Head of caudate nucleus (tissue), 42 donors: ENCODE measurements around the gene SUPT5H.

Experiments
- DNase-seq, 42 donors: peaks; one replicate each; pipeline versions ENCODE4 v3.0.0 to v3.0.0-alpha.2; 2020 to 2021; ENCODE audit warnings: mixed read lengths in 7 of 42
- intact Hi-C: fragments of 100-400 bp; cut with DNase I; formaldehyde crosslinking; loops from one replicate; pipeline ENCODE4 v1.15.0; 2022

The SUPT5H gene

DNA sequence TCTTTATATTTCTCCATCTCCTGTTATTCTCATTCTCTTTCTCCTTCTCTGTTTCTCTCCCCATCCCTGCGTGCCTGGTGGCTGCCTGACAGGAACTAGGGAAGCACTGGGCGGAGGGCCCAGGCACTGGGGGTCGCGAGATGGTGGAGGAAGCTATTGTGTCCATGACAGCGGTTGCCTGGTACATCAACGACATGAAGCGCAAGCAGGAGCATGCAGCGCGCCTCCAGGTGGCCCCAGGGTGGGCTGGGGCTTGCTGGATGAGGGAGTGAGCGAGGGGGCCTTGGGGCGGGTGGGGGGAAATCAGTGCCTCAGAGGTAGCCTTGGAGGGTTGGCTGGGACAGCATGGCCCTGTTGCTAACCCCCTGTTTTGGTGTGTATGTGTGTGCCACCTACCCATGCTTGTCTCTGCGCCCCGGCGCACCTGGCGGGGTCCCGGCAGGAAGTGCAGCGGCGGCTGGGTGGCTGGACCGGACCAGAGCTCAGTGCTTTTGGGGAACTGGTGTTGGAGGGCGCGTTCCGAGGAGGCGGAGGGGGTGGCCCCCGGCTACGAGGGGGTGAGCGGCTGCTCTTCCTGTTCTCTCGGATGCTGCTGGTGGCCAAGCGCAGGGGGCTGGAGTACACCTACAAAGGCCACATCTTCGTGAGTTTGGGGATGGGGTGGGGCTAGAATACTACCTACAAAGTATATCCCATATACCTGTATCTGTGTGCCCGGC lies 27.8 kb upstream of the SUPT5H start:
- intact Hi-C loops: no loop called here

DNA sequence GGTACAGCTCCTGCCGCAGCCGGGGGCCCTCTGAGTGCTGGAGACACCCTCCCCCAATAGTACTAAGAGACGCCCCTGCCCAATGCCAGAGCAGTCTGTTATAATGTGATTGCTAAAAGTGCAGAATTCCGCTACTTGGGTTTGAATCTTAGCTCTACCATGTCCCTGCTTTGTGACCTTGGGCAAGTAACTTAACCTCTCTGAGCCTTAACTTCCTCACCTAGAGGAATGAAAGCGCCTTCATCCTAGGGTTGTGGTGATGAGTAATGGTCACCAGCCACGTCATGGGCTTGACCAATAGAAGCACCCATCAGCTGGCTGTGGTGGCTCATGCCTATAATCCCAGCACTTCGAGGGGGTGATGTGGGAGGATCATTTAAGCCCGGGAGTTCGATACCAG lies 26.4 kb upstream of the SUPT5H start:
- DNase-seq: no peak
- intact Hi-C loops: no loop called here

More for the DNA sequence above, 27.8 kb upstream of the SUPT5H start:
- no peak for DNase-seq

DNA sequence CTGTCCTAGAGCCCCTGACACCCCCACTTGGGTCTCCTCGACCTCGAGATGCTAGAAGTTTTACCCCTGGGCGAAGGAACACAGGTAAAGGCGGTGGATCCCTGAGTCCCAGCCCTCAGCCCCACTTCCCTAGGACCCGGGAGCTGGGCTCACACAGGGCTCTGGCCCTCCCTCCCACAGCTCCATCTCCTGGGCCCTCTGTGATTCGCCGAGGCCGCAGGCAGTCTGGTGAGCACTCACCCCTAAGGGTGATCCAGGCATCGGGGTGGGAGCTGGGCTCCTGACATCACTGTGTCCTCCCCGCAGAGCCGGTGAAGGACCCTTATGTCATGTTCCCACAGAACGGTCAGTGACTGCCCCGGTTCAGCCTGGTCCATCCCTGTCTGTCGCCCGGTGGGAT lies 24.6 kb upstream of the SUPT5H start:
- intact Hi-C loops: no loop called here
- DNase-seq: no peak

DNA sequence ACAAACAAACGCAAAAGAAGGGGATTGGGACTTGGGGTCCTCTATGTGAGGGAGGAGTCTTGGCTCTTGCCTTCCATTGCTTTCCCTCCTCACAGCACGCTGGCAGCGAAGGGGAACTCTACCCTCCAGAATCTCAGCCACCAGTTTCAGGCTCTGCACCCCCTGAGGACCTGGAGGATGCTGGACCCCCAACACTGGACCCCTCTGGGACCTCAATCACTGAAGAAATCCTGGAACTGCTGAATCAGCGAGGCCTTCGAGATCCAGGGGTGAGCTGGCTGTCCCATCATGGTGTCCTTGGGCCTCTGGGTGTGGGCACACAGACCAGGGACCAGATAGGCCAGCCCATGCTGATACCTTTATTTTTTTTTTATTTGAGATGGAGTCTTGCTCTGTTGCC lies 23.4 kb upstream of the SUPT5H start:
- no peak for DNase-seq
- intact Hi-C loops: no loop called here

DNA sequence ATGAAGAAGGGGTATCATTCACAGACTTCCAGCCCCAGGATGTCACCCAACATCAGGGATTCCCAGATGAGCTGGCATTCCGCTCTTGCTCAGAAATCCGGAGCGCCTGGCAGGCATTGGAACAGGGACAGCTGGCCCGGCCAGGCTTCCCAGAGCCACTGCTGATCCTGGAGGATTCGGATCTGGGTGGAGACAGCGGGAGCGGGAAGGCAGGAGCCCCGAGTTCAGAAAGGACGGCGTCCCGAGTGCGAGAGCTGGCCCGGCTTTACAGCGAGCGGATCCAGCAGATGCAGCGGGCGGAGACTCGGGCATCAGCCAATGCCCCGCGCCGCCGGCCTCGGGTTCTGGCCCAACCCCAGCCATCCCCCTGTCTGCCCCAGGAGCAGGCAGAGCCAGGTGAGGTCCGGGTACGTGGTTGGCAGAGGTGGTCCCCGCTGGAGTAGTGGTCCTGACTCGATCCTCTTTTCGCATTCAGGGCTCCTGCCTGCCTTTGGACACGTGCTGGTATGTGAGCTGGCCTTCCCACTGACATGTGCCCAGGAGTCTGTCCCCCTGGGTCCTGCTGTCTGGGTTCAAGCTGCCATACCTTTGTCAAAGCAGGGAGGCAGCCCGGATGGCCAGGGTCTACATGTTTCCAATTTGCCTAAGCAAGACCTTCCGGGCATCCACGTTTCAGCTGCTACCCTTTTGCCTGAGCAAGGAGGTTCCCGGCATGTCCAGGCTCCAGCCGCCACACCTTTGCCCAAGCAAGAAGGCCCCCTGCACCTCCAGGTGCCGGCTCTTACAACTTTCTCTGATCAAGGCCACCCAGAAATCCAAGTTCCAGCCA lies 21.9 kb upstream of the SUPT5H start:
- intact Hi-C loops: no loop called here
- no peak for DNase-seq

DNA sequence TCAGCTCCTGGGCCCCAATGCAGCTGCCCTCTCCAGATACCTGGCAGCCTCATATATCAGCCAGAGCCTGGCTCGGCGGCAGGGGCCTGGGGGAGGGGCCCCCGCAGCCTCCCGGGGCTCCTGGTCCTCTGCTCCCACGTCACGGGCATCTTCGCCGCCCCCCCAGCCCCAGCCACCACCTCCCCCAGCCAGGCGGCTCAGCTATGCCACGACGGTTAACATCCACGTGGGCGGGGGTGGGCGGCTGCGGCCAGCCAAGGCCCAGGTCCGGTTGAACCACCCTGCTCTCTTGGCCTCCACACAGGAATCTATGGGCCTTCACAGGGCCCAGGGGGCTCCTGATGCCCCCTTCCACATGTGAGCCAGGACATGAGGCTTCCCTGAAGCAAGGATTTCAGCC lies 20.4 kb upstream of the SUPT5H start:
- intact Hi-C loops: no loop called here
- DNase-seq: no peak

DNA sequence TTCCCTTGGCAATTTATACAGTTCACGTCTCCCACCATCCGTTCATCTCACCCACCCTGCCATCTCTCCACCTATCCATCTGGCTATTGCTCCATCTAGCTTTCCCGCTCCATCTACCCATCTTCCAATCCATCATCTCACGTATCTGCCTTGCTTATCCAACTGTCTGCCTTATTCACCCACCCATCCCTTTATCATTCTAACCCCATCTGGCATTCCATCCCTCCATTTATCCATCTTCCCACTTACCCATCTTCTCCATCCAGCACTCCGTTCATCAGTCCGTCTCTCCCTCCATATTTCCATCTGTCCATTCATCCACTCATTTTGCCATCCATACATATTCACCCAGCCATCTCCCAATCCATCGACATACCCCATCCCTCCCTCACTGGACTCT lies 19.6 kb upstream of the SUPT5H start:
- intact Hi-C loops: no loop called here
- no peak for DNase-seq

DNA sequence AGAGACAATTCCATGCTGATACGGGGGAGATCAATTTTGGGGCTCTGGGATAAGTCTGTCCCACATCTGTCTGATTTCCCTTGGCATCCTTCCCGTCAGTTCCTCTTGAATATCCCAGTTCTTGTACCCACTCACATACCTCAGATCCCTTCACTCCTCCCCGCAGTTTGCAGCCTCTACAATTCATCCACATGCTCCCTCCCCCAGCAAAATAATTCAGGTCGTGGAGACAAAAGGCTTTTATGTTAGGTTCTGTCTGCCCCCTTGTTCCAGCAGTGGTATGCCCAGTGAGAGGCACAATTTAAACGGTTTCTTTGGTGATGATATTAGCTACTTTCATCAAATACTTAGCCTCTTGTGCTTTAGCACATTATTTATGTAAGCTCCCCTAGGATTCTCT lies 19.2 kb upstream of the SUPT5H start:
- no peak for DNase-seq
- intact Hi-C loops: no loop called here

DNA sequence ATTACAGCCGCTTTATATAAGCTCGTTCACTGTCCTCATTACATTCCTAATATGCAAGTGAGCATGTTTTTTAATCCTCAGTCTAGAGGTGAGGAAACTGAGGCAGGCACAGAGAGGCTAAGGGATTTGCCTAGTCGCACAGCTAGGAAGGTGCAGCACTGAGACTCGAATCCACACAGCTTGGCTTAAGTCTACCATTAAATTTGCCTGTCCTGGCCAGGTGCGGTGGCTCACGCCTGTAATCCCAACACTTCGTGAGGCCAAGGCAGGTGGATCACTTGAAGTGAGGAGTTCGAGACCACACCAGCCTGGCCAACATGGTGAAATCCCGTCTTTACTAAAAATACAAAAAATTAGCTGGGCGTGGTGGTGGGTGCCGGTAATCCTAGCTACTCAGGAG lies 17.7 kb upstream of the SUPT5H start:
- intact Hi-C loops: no loop called here
- DNase-seq: no peak

DNA sequence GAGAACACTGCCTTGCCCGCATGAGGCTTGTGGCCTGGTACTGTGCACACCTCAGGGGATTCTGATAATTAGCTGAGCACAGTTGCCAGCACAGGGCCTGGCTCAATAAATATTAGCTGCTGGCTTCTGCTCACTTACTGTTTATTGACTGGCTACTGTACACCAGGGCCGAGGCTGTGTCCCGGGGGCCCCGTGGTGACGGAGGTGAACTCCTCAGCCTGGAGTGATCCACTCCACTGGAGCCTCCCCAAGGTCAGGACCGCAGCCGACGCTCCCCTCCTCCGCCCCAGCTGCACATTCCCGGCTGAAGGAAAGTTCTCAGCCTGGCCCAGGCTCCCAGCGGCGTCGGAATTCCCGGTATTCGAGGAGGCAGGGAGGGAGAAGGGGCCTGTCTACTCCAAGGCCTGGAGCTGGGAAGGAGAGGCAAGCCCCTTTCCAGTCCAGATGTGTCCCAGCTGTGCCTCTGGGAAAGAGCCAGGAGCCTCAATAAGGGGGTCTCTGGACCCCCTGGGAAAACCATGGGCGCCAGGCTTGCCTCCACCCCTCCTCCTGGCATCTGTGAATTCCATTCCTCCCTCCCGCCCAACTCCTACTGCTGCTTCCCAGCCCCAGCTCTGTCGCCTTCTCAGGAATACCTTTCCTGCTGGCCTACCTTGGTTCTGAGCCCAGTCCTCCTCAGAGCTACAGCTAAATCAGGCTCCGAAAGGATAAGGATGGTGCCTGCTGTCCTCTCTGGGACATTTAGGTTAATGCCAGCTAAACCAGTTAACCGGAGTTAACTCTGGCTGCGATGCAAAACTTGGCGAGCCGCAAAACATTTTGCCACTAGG lies 16.9 kb upstream of the SUPT5H start:
- intact Hi-C loops: no loop called here
- no peak for DNase-seq

DNA sequence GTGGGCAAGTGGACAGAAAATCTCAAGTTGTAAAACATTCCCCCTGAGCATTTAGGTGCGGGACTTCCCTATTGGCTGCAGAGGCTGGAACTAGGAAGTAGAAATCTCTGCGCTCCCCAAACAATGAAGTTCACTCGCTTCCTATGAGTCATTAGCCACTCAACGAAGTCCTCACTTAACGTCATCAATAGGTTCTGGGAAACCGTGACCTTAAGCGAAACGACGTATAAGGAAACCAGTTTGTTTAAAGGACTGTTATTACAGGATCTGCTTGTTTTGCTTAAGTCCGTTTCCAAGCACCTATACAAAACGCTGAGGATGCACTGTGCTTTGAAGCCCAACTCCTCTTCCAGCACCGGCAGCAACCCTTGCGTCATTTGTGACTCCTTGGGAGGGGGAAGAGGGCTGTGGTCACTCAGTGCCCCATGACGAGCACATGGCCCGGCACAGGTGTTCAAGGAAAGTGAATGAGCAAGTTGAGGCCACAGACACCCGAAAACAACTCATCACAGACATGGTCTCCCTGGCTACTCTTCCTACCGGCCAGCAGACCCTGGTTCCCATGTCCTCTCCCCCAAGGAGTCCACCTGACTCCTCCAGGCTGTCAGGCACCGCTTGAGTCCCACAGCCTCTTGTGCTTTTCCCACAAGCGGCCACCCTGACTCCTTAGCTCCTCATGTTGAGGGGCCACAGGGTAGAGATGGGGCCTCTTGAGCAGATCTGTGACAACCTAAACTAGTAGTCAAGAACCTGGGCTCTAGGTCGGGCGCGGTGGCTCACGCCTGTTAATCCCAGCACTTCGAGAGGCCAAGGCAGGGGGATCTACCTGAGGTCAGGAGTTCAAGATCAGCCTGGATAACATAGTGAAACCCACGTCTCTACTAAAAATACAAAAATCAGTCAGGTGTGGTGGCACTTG lies 14.4 kb upstream of the SUPT5H start:
- intact Hi-C loops: no loop called here
- DNase-seq: no peak

DNA sequence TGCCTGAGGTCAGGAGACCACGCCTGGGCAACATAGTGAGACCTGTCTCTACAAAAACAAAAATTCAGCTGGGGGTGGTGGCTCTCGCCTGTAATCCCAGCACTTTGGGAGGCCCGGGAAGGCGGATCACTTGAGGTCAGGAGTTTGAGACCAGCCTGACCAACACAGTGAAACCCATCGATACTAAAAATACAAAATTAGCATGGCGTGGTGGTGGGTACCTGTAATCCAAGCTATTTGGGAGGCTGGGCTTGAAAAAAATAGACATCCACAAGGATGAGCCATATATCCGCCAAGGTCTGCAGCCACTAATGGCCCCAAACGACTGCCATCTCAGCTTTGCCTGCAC lies 12.7 kb upstream of the SUPT5H start:
- no peak for DNase-seq
- intact Hi-C loops: no loop called here

DNA sequence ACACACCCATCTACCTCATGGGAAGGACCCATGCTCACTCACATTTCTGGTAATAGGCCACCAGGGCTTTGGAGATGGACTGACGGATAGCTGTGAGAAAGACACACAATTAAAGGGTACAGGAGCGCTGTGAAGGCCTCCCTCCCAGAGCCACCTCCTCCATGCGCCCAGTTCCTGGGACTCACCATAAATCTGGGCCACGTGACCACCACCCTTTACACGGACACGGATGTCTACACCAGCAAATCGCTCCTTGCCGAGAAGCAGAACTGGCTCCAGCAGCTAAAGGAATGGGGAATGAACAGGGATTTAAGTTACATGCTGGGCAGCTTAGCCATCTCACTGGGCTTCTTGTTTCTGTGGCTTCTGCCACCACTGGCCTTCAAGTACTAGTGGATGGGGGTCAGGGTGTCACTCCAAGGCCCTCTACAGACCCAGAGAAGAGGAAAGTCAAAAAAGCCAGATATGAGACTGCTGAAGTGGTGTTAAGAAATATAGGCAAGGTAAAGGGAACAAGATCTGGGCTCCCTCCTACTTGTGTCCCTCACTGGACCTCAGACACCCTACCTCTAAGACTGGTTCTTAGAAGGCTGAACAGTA lies 11.8 kb upstream of the SUPT5H start:
- no peak for DNase-seq
- intact Hi-C loops: loop anchor here (2.0 kb wide), 1 partner anchor 47 kb away; the partner anchor contains the start of gene TIMM50

DNA sequence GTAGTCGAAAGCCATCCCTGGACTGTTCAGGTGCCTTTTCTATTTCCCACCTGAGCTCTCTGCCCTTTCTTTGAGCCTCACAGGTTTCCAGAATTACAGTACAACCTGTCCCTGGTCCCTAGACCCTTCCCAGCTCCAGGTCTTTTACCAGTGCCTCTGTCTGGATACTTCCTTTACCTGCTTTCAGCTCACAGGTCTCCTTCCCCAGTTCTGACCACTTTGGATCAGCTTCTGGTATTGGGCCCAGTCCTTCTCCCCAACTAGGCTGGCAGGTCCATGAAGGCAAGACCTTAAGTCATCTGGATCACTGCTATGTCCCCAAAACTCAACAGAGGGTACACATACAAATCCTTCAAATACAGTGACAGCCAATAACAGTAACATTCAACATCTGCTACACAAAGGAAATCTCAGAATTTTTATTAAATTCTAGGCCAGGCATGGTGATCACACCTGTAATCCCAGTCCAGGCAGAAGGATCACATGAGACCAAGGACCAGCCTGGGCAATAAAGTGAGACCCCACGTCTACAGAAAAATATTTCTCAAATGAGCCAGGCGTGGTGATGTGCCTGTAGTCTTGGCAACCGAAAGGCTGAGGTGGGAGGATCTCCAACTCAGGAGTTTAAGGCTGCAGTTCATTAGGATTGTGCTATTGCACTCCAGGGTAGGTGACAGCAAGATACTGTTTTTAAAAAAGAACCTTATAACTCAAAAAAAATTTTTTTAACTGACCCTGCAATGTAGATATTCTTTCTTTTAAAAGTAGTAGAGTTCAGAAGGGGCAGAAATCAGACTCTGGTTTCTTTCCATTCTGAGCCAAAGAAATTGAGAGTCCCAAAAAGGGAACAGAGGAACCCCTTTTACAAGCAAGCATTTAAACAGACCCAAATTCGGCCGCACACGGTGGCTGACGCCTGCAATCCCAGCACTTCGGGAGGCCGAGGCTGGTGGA lies 11.0 kb upstream of the SUPT5H start:
- intact Hi-C loops: loop anchor here (2.0 kb wide), 1 partner anchor 46 kb away; the partner anchor contains the start of gene TIMM50
- DNase-seq: no peak

DNA sequence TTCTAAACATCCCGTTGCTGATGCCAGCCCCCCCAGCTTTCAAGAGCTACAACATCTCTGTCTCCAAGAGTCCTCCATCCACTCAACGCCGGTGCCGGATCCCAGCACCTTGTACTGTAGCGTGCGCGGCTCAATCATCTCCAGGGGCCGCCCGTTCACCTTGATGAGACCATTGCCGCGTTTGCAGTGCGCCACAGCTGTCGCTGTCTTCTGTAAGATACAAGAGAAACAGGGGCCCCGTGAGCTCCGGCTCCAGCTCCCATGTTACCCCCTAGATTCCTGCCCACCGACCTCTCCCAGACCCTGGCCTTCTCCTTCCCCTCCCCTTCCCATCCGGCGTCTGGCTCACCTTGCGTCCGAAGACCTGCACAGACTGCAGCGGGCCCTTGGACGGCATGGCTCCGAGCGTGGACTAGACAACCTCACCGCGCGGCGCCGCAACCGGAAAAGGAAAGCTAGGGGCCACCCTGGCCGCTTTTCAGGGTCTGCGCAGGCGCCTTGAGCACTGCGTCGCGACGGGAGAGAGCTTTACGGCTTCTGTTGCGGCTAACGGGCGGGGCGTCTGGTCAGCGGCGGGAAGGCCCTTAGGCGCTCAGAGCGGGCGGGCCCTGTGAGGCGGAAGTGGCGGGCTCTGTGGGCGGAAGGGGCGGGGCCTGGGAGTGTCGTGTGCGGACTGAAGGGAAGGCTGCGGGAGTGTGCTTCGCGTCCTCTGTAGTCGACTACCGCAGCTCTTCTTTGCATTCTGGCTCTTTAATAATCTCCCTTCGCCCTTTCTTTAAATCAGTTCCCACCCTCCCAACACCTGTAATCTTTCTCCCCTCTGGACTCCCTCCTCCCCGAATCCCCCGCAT lies 9.7 kb upstream of the SUPT5H start, which contains the start of gene RPS16:
Gene RPS16, minus strand, starts transcription at position 451 of the 851 bp plus-strand sequence. Its CDS starts 54 bp downstream, at position 397.
- DNase-seq: peak; percentile 95 to 100 (median 99)
- intact Hi-C loops: loop anchor here (2.0 kb wide), 1 partner anchor 45 kb away; the partner anchor contains the start of gene TIMM50

DNA sequence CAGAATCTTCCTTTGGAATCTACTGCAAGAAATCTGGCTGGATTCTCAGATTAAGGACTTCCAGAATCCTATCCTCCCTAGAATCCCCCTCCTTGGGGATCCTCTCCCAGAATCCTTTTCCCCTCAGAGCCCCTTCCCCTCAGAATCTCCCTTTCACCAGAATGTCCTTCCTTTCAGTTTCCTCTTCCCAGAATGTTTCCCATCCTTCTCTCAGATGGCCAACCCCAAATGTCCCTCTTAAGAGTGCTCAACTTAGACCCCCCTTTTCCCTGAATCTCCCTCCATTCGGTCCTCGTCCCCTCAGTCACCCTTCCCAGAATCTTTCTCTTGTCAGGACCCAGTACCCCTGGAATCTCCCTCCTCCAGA lies 9.0 kb upstream of the SUPT5H start:
- no peak for DNase-seq
- intact Hi-C loops: no loop called here
